Frontal cortex (tissue), 4 donors: ENCODE data around the gene MNAT1. TPM values are rescaled to one million over a fixed set of nuclear protein-coding genes. Genes with fewer than 3 reads are reported as not detected.

Source experiments
- DNase-seq, 2 donors: peaks; one replicate each; pipeline ENCODE4 v3.0.0; 2012; ENCODE audit warnings: low spot score in 2 of 2
- FAIRE-seq: peaks from 2 replicates; lab custom pipeline; 2012; peaks lifted over from hg19 to GRCh38; lab: Jason Lieb, UNC
- small RNA-seq: library from RNA; depleted of rRNA; stranded (forward); fragments of <200 nt; gene quantifications from one replicate; pipeline ENCODE3, GENCODE V24; 2014
- total RNA-seq: library from RNA; depleted of rRNA; stranded (reverse); fragments of >200 nt; gene quantifications from one replicate; pipeline ENCODE4 v1.2.3, GENCODE V29; 2014
- donor health status: control.
- donor health status: control.
- donor health status: control.

The MNAT1 gene
- total RNA-seq, 1 donor from 2014 or later: 76.2 TPM

DNA sequence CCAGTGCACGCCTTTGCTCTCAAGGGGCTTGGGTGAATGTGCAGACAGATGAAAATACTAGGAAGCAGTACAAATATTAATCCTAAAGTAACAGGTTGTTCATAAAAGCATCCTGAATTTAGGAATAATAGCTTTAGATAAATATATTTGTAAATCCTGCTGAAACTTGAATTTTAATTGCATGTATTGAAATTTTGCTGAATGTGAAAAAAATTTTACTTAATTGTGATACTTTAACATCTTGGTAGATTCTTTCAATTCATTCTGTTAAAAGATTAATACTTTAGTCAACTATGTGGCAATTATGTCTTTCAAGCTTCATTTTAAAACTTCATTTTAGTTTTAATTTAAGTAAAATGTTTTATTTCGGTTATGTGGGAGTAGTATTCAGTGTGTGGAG, 251.9 kb downstream of the MNAT1 start:
- FAIRE-seq: no peak
- no peak for DNase-seq

DNA sequence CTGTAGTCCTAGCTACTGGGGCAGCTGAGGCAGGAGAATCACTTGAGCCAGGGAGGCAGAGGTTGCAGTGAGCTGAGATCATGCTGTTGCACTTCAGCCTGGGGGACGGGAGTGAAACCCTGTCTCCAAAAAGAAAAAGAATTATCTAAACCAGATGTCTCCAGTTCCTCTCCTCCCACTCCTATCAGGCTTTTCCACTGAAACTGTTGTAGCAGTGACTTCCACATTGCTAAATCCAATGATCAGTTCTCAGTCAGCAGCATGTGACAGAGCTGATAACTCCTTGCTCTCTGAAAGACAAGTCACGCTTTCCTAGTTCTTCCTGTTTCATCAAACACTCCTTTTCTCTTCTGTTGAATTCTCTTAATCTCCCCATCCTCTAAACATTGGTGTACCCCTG, 255.0 kb downstream of the MNAT1 start:
- DNase-seq (no peak), FAIRE-seq (no peak)

DNA sequence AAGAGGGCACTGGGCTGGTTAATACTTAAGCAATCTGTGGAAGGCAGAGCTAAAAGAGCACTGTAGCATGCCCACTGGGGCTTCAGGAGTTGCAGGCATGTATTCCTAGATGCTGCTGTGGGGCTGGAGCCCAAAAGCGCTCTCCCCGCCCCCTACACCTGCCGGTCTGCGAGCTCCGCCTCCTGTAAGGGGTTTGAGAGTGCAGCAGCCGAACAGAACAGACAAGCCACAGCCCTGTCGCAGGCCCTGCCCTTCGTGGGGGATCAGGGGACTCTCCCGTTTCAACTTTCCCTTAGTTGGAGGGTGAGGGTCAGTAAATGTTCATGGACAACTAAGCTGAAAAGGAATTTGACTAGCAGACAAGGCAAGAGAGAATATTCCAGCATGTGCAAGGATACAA, 264.1 kb downstream of the MNAT1 start:
- no peak for FAIRE-seq
- no peak for DNase-seq

DNA sequence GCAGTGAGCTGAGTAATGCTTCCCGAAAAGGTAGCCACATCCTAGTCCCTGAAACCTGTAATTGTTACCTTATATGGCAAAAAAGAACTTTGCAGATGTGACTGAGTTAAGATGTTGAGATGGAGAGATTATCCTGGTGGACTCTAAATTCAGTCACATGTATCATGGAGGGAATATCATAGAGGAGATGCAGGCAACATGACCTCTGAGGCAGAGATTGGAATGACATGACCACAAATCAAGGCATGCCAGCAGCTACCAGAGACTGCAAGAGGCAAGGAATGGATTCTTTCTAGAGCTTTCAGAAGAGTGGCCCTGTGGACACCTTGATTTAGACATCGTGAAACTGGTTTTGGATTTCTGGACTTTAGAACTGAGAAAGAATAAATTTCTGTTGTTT, 265.0 kb downstream of the MNAT1 start:
- FAIRE-seq (no peak), DNase-seq (no peak)

DNA sequence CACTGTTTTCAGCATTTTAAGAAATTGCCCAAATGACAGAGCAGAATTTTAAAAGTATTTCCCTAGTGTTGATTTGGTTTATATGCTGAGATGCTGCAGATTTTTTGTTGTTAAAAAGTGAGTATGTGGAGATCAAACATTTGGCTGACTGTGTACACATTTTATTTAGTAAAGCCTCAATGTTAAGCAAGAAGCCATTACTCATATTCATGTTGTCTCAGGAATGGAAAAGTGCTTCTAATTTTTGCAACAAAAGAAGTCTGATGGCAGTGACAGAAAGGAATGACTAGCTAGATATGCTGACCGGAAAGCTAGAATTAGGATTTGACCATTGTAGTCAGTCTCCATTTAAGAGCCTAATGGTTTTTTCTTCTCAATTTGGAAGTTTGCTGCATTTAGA, 269.0 kb downstream of the MNAT1 start:
- FAIRE-seq: no peak
- no peak for DNase-seq

DNA sequence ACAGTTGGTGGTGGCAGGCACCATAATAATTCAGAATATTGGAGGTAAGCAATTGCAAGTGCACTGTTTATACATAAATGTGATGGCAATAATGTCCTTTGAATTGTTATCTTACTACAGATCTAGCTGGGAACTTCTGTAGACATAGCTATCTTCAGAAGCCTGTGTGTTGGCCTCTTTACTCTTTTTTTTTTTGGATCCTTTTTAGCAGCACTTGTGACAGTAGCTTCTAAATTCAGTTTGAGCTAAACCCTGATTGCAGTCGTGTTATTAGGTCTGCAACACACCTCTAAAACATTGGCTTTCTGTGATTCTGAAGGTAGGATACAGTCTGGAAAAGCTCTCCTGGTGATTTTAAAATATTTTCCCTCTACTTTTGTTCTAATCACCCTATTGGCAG, 285.0 kb downstream of the MNAT1 start:
- FAIRE-seq (no peak), DNase-seq (no peak)

Small RNAs within 50 kb of the gene (small RNA-seq; reads per million reads assigned to genes)
- gene RNU6-398P: not detected

Other genes starting within 250 kb of the MNAT1 start
- not detected for gene C14orf39, start 248.7 kb upstream of the MNAT1 start, total RNA-seq
- not detected for gene SIX6, start 225.6 kb upstream of the MNAT1 start, total RNA-seq
- 0.41 TPM for gene SIX1, start 85.3 kb upstream of the MNAT1 start, total RNA-seq
- gene SIX4, start 10.4 kb upstream of the MNAT1 start, total RNA-seq: 0.41 TPM
- 16.3 TPM for gene TRMT5, start 246.3 kb downstream of the MNAT1 start, total RNA-seq
- gene SLC38A6, start 246.5 kb downstream of the MNAT1 start, total RNA-seq: 59.5 TPM